Measurements from ENCODE around the gene ELANE. TPM values are rescaled to one million over a fixed set of nuclear protein-coding genes. Genes with fewer than 3 reads are reported as not detected.

The ELANE gene
- total RNA-seq, 4 donors from 2014 or later, result 0.95 TPM; not detected in 3

DNA sequence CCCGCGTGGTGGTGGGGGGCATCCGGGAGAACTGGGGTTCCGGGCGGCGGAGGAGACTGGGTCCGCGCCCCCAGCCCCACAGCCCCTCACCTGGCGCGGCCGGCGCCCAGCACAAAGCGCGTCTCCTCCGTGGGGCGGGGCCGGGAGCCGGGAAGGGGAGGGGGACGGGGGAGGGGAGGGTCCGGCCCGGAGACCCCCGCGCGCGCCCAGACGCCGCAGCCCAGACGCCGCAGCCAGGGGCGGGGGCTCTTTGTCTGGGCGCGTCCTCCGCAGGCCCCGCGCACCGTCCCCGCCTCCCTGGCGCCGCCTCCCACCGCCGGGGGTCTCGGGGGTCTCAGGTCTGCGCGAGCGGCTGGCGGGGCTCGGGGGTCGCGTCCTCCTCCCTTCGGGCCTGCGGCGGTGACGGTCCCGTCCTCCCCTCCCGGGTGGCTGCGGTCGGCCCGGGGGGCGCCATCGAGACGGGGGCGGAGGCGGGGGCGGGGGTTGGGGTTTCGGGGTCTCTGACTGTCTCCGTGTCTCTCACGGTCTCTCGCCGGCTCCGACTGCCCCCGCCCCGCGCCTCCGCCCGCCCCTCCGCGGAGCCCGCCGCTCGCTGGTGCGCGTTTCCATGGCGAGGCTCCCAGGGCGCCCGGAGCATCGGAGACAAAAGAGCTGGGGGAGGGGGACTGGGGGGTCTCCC lies 30.1 kb upstream of the ELANE start, which contains the start of gene PLPPR3:
TSS of gene PLPPR3 (minus strand) at position 131 of the 679 bp plus-strand sequence. CDS start 396 bp downstream, outside the sequence.
- intact Hi-C loops (cut with DNase I), result no loop called here
- no peak for DNase-seq

DNA sequence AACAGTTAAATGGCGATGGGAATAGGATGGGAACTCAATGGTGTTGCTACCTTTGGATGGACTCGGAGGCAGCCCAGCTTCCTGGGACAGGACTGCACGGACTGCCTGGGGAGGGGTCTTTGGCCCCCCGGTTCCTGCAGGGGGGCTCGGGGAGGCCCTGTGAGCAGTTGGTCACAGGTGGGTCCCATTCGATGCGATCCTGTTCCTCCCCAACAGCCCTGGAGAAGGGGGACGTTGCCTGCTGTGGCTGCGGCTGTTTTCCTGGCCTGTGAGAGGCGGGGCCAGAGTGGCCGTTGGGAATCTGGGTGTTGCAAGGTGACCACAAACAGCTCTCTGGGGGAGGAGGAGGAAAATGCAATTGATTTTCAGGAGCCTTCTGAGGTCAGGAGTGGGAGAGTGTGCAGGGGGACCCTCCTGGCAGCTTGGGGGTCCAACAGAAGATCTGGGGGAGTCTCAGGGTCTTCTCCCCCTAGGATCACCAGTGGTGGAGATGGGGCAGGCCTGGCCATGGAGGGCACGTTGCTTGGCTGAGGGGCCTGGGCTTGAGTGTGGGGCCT lies 28.5 kb upstream of the ELANE start:
- WGBS, 2 donors, result 61 to 73% methylated on average over 4 to 5 of the region's 12 CpGs
- no peaks in the 10 kb centered on the region for H3K36me3 ChIP-seq
- H3K4me1 ChIP-seq, result peaks cover 0 to 22% (median 13%) of the 10 kb centered on the region in 3 donors
- H3K4me3 ChIP-seq, result no peak overlapping the region
- TF ChIP-seq, protein P1, sequence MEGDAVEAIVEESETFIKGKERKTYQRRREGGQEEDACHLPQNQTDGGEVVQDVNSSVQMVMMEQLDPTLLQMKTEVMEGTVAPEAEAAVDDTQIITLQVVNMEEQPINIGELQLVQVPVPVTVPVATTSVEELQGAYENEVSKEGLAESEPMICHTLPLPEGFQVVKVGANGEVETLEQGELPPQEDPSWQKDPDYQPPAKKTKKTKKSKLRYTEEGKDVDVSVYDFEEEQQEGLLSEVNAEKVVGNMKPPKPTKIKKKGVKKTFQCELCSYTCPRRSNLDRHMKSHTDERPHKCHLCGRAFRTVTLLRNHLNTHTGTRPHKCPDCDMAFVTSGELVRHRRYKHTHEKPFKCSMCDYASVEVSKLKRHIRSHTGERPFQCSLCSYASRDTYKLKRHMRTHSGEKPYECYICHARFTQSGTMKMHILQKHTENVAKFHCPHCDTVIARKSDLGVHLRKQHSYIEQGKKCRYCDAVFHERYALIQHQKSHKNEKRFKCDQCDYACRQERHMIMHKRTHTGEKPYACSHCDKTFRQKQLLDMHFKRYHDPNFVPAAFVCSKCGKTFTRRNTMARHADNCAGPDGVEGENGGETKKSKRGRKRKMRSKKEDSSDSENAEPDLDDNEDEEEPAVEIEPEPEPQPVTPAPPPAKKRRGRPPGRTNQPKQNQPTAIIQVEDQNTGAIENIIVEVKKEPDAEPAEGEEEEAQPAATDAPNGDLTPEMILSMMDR (IDR thresholded peaks at IDR 0.05), result no peak
- no peak for TF ChIP-seq POLR2A (IDR thresholded peaks at IDR 0.05)
- no peaks in the 10 kb centered on the region for H3K9me3 ChIP-seq
- H3K27me3 ChIP-seq, result peaks cover 0 to 63% (median 11%) of the 10 kb centered on the region in 4 donors
- intact Hi-C loops (cut with DNase I), result no loop called here
- DNase-seq, result no peak
- H3K27ac ChIP-seq, result no peak overlapping the region

More for the DNA sequence above, 30.1 kb upstream of the ELANE start, which contains the start of gene PLPPR3:
- no peaks in the 10 kb centered on the region for H3K36me3 ChIP-seq
- H3K27ac ChIP-seq, result no peak within 1 kb of the TSS
- no peak for TF ChIP-seq POLR2A (IDR thresholded peaks at IDR 0.05)
- TF ChIP-seq, protein P1 (IDR thresholded peaks at IDR 0.05), result no peak
- H3K4me3 ChIP-seq, result peak within 1 kb of the TSS in 2 of 4 donors; percentile 40 to 55
- no CpG with 5 or more reads among the region's 86 CpGs for WGBS, 2 donors
- H3K9me3 ChIP-seq, result no peaks in the 10 kb centered on the region
- peaks cover 0 to 16% (median 13%) of the 10 kb centered on the region in 3 donors for H3K4me1 ChIP-seq
- peaks cover 0 to 48% (median 11%) of the 10 kb centered on the region in 4 donors for H3K27me3 ChIP-seq

DNA sequence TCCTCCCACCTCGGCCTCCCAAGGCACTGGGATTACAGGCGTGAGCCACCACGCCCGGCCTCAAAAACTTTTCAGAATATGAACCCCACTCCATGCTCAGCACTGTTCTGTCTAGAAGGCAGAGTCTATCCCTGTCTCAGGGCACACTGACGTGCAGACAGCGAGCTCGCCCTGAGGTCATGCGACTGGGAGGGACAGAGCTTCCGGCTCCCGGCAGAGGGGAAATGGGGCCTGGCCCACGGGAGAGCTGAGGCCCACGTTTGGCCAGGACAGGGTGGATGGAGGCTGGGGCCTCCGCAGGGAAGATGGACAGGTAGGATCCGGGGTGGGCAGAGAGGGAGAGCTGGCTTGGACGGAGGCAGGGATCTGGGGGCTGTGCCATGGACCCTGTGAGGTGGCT lies 27.2 kb upstream of the ELANE start:
- TF ChIP-seq, protein P1 (IDR thresholded peaks at IDR 0.05), result no peak
- no peak for TF ChIP-seq POLR2A (IDR thresholded peaks at IDR 0.05)
- no peaks in the 10 kb centered on the region for H3K9me3 ChIP-seq
- no peak overlapping the region for H3K4me3 ChIP-seq
- peaks cover 0 to 72% (median 11%) of the 10 kb centered on the region in 4 donors for H3K27me3 ChIP-seq
- no peaks in the 10 kb centered on the region for H3K36me3 ChIP-seq
- no peak overlapping the region for H3K27ac ChIP-seq
- intact Hi-C loops (cut with DNase I), result no loop called here
- peaks cover 0 to 22% (median 13%) of the 10 kb centered on the region in 3 donors for H3K4me1 ChIP-seq
- no peak for DNase-seq
- WGBS, 2 donors, result 62 to 65% methylated on average over 5 to 9 of the region's 15 CpGs

DNA sequence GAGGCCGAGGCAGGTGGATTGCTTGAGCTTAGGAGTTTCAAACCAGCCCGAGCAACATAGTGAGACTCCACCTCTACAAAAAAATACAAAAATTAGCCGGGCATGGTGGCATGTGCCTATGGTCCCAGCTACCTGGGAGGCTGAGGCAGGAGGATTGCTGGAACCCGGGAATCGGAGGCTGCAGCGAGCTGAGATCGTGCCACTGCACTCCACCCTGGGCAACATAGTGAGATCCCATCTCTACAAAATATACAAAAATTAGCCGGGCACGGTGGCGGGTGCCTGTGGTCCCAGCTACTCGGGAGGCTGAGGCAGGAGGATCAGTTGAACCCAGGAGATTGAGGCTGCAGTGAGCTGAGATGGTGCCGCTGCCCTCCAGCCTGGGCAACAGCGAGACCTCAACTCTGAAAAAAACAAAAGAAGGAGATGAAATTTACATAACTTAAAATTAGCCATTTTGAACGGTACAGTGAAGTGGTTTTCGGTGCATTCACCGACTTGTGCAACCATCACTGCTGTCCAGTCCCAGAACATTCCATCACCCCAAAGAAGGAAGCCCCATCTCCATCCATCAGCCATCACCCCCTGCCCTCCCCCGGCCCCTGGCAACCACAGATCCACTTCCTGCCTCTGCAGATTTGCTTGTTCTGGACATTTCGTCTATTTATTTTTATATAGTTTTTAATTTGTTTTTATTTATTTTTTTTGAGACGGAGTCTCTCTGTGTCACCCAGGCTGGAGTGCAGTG lies 26.0 kb upstream of the ELANE start:
- no peak overlapping the region for H3K4me3 ChIP-seq
- no peak for DNase-seq
- 68 to 71% methylated on average over 15 to 17 of the region's 19 CpGs for WGBS, 2 donors
- H3K27ac ChIP-seq, result no peak overlapping the region
- H3K9me3 ChIP-seq, result no peaks in the 10 kb centered on the region
- intact Hi-C loops (cut with DNase I), result no loop called here
- H3K27me3 ChIP-seq, result peaks cover 0 to 80% (median 11%) of the 10 kb centered on the region in 4 donors
- no peaks in the 10 kb centered on the region for H3K36me3 ChIP-seq
- TF ChIP-seq POLR2A (IDR thresholded peaks at IDR 0.05), result no peak
- TF ChIP-seq, protein P1 (IDR thresholded peaks at IDR 0.05), result no peak
- peaks cover 0 to 22% (median 13%) of the 10 kb centered on the region in 3 donors for H3K4me1 ChIP-seq

Measured in esophagus squamous epithelium (tissue), 5 donors.